Measurements from ENCODE around the gene CBX4.
A peak's percentile ranks its signal among the peaks of the same experiment; 100 is the strongest.

Gene CBX4

DNA sequence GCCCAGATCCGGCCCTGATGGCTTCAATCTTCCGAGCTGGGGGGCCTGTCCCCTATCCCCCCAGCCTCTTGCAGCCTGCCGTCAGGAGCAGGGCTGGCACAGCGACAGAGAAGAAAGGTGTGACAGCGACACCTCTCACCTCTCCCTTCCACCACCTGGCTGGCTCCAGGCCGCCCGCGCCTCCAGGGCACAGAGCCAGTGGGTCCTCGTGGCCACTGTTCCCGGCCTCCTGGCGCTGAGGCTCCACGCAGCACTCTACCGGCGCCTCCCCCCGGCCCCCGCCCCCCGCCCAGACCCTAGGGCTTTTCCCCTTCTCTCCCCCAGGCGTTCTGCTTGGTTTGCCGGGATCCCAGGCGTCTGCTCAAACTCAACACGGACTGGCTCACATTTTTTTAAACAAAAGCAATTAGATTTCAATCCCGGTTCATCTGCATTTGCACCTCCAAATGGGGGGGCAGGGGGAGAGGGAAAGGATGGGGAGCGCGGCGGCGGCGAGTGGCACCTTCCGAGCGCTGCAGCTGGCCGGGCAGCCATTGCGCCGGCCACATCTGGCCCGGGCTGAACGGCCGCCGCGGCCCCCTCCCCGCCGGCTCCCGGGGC lies 29.6 kb downstream of the CBX4 start:
- DNase-seq (ENCODE audit: low read depth) = no peak
- TF ChIP-seq, protein P1, sequence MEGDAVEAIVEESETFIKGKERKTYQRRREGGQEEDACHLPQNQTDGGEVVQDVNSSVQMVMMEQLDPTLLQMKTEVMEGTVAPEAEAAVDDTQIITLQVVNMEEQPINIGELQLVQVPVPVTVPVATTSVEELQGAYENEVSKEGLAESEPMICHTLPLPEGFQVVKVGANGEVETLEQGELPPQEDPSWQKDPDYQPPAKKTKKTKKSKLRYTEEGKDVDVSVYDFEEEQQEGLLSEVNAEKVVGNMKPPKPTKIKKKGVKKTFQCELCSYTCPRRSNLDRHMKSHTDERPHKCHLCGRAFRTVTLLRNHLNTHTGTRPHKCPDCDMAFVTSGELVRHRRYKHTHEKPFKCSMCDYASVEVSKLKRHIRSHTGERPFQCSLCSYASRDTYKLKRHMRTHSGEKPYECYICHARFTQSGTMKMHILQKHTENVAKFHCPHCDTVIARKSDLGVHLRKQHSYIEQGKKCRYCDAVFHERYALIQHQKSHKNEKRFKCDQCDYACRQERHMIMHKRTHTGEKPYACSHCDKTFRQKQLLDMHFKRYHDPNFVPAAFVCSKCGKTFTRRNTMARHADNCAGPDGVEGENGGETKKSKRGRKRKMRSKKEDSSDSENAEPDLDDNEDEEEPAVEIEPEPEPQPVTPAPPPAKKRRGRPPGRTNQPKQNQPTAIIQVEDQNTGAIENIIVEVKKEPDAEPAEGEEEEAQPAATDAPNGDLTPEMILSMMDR (IDR thresholded peaks at IDR 0.05; ENCODE audit: low read depth, low read length, missing control alignments) = no peak
- in situ Hi-C loops (cut with HindIII; ENCODE audit: low sequenced_read_pairs) = loop anchor here (5.0 kb wide), 1 partner anchor 83 kb away; no protein-coding TSS in a partner anchor

DNA sequence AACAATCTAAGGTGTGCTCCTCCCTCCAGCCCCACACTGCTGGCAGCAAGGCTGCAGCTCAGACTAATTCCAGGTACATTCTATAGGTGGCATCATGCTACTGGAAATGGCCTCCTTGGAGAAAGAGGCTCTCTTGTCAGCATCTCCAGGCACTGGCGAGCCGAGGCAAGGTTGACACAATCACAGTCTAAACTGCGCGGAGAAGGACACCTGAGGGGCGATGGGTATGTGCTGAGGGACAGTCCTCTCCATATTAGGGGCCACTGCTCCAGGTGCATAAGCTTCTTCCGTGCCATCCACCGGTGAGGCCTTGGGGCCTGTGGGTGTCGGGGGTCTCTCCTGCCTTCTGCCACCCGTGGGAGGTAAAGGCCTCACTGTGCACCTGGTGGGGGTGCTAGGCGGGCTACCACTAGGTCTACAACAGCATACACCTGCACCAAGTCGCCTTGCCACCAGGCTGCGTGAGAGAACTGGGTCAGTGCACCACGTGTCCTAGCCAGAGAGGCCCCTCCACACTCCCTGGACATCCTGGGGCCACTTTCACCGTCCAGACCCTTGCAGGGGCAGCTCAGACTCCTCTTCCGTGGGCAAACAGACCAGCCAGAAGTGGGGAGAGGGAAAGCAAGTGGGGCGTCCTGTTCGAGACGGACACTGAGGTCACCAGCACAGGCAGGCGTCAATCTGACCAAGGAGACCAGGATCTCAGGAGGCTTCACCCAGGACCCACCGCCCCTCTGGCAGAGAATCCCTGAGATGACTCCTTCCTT lies 30.3 kb downstream of the CBX4 start:
- DNase-seq (ENCODE audit: low read depth) = no peak
- H3K4me3 ChIP-seq (ENCODE audit: low read depth, low read length) = no peak overlapping the region
- in situ Hi-C loops (cut with HindIII; ENCODE audit: low sequenced_read_pairs) = loop anchor here (5.0 kb wide), 1 partner anchor 83 kb away; no protein-coding TSS in a partner anchor
- TF ChIP-seq, protein P1 (IDR thresholded peaks at IDR 0.05; ENCODE audit: low read depth, low read length, missing control alignments) = peak; percentile 35

More for the DNA sequence above, 29.6 kb downstream of the CBX4 start:
- no peak overlapping the region for H3K4me3 ChIP-seq (ENCODE audit: low read depth, low read length)

DNA sequence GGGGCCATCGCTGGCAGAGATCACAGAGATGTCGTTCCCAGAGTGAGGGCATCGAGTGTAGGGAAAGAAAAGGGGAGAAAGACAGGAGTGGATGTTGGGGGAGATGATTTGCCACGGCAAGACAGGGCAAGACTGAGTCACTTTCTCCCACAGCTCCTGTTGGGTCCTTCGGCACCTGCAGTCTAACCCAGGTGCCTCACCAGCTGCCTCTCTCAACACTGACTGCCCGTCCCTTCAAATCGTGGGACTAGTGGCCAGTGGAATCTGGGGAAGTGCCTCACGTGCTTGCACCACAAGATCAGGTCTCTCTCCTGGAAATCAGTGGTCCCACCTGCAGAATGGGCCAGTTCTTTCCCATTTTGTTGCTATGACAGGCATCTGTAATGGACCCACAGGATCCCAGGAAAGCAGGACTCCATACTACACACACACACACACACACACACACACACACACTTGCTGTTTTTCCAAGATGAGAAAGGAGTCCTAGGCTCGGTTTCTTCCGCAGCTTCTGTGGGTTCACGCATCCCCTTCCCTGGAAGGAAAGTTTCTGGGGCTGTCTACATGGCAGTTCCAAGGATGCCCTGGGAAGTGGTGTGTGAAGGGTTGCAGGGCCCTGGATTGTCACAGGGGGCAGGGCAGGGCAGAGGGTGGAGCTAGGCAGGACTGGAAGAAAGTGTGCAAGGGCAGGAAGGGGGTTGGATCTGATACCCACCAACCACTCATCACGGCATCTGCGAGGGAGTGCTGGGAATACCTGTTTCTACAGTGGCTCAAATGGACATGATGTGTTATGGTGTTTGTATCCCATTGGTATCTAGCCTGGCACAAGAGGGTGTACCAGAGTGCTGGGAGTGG lies 32.1 kb downstream of the CBX4 start:
- TF ChIP-seq, protein P1 (IDR thresholded peaks at IDR 0.05; ENCODE audit: low read depth, low read length, missing control alignments) = no peak
- no peak overlapping the region for H3K4me3 ChIP-seq (ENCODE audit: low read depth, low read length)
- no peak for DNase-seq (ENCODE audit: low read depth)
- in situ Hi-C loops (cut with HindIII; ENCODE audit: low sequenced_read_pairs) = loop anchor here (5.0 kb wide), 1 partner anchor 85 kb away; no protein-coding TSS in a partner anchor

DNA sequence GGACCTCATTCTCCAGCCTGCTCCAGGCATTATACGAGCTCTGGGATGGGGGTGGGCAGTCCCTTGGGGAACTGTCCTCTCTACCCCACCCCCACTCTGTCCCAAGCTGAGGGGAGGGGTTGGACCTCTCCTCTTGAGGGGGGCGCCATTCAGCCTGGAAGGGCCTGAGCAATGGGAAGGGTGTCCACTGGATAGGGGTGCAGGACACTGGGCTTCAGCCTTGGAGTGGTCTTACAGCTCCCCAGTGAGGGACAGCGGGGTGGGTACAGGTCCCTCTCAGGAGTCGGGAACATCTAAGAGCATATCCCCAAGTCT lies 32.8 kb downstream of the CBX4 start:
- no peak for DNase-seq (ENCODE audit: low read depth)
- no peak overlapping the region for H3K4me3 ChIP-seq (ENCODE audit: low read depth, low read length)
- TF ChIP-seq, protein P1 (IDR thresholded peaks at IDR 0.05; ENCODE audit: low read depth, low read length, missing control alignments) = no peak
- in situ Hi-C loops (cut with HindIII; ENCODE audit: low sequenced_read_pairs) = loop anchor here (5.0 kb wide), 1 partner anchor 86 kb away; no protein-coding TSS in a partner anchor

DNA sequence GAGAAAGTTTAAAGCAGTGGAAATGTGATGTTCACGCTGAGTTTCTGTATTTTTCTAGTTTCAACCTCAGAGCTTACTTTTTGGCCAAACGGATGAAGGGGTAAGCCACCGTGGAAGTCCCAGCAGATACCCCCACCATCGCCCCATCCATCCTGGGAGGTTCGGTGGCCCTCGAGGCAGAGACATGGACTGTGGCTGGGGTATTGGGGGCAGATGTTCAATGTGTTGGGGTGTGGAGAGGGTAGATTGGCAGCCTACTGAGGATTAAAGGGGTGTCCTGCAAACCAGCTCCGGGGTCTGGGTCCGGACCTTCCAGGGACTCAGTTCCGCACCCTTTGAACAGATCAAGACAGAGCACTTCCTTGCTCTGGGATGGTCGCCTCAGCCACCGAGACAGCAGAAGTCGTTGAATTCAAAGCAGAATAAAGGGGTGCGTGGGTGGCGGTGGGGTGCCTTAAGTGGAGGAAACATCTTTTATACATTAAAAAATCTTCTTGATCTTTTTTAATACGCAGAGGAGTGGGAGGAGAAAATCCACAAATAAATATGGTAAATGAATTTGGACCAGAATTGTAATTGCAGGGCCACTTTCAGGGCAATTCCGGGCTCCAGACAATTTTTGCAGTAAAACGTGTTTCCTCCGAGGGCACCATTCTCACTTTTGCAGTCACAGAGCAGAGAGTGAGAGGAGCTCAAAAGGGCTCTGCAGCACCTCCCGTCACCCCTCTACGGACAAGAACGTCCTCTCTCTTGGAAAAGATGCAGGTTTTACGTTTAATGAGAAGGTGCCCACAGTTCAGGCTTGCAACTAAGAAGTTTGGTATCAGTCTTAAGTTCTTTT lies 34.2 kb downstream of the CBX4 start:
- TF ChIP-seq, protein P1 (IDR thresholded peaks at IDR 0.05; ENCODE audit: low read depth, low read length, missing control alignments) = no peak
- DNase-seq (ENCODE audit: low read depth) = no peak
- no peak overlapping the region for H3K4me3 ChIP-seq (ENCODE audit: low read depth, low read length)
- in situ Hi-C loops (cut with HindIII; ENCODE audit: low sequenced_read_pairs) = loop anchor here (5.0 kb wide), 1 partner anchor 87 kb away; no protein-coding TSS in a partner anchor
